OCI-LY7 (cell line): Measurements from ENCODE around the gene C1orf74. TPM values are rescaled to one million over a fixed set of nuclear protein-coding genes. Genes with fewer than 3 reads are reported as not detected.

Source experiments
- BruUV-seq: library from RNA; stranded (reverse); fragments of 400-500 nt; replicated peaks from 2 replicates; lab custom pipeline; 2021; lab: Mats Ljungman, UMichigan
- CTCF ChIA-PET: fragments of 300-600 bp; sonication (Branson Sonifier 250); formaldehyde crosslinking; loops from one replicate; lab custom pipeline; 2022; ENCODE audit warnings: antibody characterized with exemption; ENCODE audit not compliant: unreplicated experiment; lab: Charles Lee
- POLR2A ChIA-PET: fragments of 300-600 bp; sonication (Branson Sonifier 250); formaldehyde crosslinking; loops from one replicate; lab custom pipeline; 2022; ENCODE audit warnings: antibody characterized with exemption; lab: Charles Lee
- DNase-seq: peaks from one replicate; pipeline ENCODE4 v3.0.0-alpha.2; 2015; ENCODE audit warnings: low spot score
- H2AFZ ChIP-seq: fragments of 200-600 bp; sonication (generic), shearing (Covaris generic); 2 replicates; pipeline ENCODE4 v1.6.1; 2014; ENCODE audit warnings: mild to moderate bottlenecking, antibody characterized with exemption, low read length, moderate library complexity
- H3K27ac ChIP-seq: fragments of 200-600 bp; sonication (generic); 2 replicates; pipeline ENCODE4 v1.5.1; 2014; ENCODE audit warnings: mixed run types, low read depth, mild to moderate bottlenecking, moderate library complexity, low read length, inconsistent platforms; ENCODE audit not compliant: poor library complexity, severe bottlenecking
- H3K36me3 ChIP-seq: fragments of 200-600 bp; sonication (generic); 2 replicates; pipeline ENCODE4 v1.6.1; 2014; ENCODE audit warnings: mild to moderate bottlenecking, antibody characterized with exemption, low read length, moderate library complexity, mixed read lengths; ENCODE audit not compliant: insufficient read depth
- H3K4me1 ChIP-seq: fragments of 200-600 bp; sonication (generic); 2 replicates; pipeline ENCODE4 v1.5.1; 2014; ENCODE audit warnings: mild to moderate bottlenecking, low read length; ENCODE audit not compliant: insufficient read depth, poor library complexity, severe bottlenecking
- H3K4me2 ChIP-seq: fragments of 200-600 bp; sonication (generic); 2 replicates; pipeline ENCODE4 v1.6.1; 2014; ENCODE audit warnings: mild to moderate bottlenecking, low read length
- H3K4me3 ChIP-seq: fragments of 200-600 bp; sonication (generic); 2 replicates; pipeline ENCODE4 v1.5.1; 2014; ENCODE audit warnings: mild to moderate bottlenecking, low read depth, low read length; ENCODE audit not compliant: poor library complexity, severe bottlenecking
- H3K79me2 ChIP-seq: fragments of 200-600 bp; sonication (generic); 2 replicates; pipeline ENCODE4 v1.6.1; 2016; ENCODE audit warnings: low read depth, mild to moderate bottlenecking, low read length, moderate library complexity, mixed read lengths; ENCODE audit not compliant: insufficient read depth
- H3K9me2 ChIP-seq: fragments of 200-600 bp; sonication (generic); 2 replicates; pipeline ENCODE4 v1.6.1; 2016; ENCODE audit warnings: mild to moderate bottlenecking, low read length, mixed read lengths; ENCODE audit not compliant: insufficient read depth
- H3K9me3 ChIP-seq: fragments of 200-600 bp; sonication (generic); 2 replicates; pipeline ENCODE4 v1.6.1; 2014; ENCODE audit warnings: mild to moderate bottlenecking, mixed run types, low read length, mixed read lengths
- H4K20me1 ChIP-seq: fragments of 200-600 bp; sonication (generic); 2 replicates; pipeline ENCODE4 v1.6.1; 2014; ENCODE audit warnings: mild to moderate bottlenecking, antibody characterized with exemption, low read length, moderate library complexity, mixed read lengths; ENCODE audit not compliant: insufficient read depth
- EZH2phosphoT487 ChIP-seq: fragments of 200-600 bp; sonication (generic); IDR thresholded peaks from 2 replicates; pipeline ENCODE4 v1.6.1; 2018; ENCODE audit warnings: low read depth, borderline replicate concordance, mild to moderate bottlenecking, mixed run types, antibody characterized with exemption, low read length, moderate library complexity, mixed read lengths
- intact Hi-C: fragments of 100-400 bp; cut with micrococcal nuclease; formaldehyde crosslinking; loops from one replicate; pipeline ENCODE4 v1.10.0; 2022; ENCODE audit not compliant: unreplicated experiment
- total RNA-seq, 2 experiments: library from RNA; depleted of rRNA in 1 of 2; stranded (reverse); fragments of >200 nt in 1 of 2; shearing (Covaris generic) in 1 of 2; gene quantifications; 2 replicates each; pipeline ENCODE4 v1.2.3, GENCODE V29; 2014 to 2022
- TF ChIP-seq, protein P1 (sequence below): fragments of 200-600 bp; sonication (generic); conservative IDR thresholded peaks from 2 replicates; pipeline ENCODE4 v1.5.1; 2014; ENCODE audit warnings: mild to moderate bottlenecking, antibody characterized with exemption, low read length, moderate library complexity, mixed read lengths

C1orf74 gene
- total RNA-seq, 2 experiments from 2014 or later: 4.2 to 4.4 TPM

DNA sequence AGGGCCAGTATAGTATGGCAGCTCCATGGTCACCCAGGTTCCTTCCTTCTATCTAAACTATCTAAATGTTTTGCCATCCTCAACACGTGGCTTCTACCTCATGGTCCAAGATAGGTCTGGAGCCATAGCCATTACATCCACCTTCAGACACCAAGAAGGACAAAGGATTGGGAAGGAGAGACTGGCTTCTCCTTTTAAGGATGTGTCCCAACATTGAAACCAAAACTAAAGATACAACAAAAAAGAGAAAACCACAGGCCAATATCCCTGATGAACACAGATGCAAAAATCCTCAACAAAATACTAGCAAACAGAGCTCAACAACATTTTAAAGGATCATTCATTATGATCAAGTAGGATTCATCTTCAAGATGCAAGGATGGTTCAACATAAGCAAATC is 54.9 kb downstream of the C1orf74 start:
- Histone ChIP-seq H3K4me2 (no peak overlapping the region), H3K79me2 (no peaks in the 10 kb centered on the region), H3K9me2 (no peaks in the 10 kb centered on the region), H4K20me1 (no peaks in the 10 kb centered on the region), H3K36me3 (no peaks in the 10 kb centered on the region), H3K4me3 (no peak overlapping the region), H3K9me3 (no peaks in the 10 kb centered on the region), H3K4me1 (no peaks in the 10 kb centered on the region), H2AFZ (no peak overlapping the region), H3K27ac (no peak overlapping the region)
- CTCF ChIA-PET: no interaction called here
- no peak for DNase-seq
- intact Hi-C loops: no loop called here
- POLR2A ChIA-PET: interaction anchor here (0.6 kb wide), 1 partner anchor 75 kb away, joined by 3 read pairs; no protein-coding TSS in a partner anchor
- TF ChIP-seq, protein P1, sequence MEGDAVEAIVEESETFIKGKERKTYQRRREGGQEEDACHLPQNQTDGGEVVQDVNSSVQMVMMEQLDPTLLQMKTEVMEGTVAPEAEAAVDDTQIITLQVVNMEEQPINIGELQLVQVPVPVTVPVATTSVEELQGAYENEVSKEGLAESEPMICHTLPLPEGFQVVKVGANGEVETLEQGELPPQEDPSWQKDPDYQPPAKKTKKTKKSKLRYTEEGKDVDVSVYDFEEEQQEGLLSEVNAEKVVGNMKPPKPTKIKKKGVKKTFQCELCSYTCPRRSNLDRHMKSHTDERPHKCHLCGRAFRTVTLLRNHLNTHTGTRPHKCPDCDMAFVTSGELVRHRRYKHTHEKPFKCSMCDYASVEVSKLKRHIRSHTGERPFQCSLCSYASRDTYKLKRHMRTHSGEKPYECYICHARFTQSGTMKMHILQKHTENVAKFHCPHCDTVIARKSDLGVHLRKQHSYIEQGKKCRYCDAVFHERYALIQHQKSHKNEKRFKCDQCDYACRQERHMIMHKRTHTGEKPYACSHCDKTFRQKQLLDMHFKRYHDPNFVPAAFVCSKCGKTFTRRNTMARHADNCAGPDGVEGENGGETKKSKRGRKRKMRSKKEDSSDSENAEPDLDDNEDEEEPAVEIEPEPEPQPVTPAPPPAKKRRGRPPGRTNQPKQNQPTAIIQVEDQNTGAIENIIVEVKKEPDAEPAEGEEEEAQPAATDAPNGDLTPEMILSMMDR: no peak
- no peak for TF ChIP-seq EZH2phosphoT487
- BruUV-seq: no TSS peak

Other genes starting within 250 kb of the C1orf74 start
- not detected in 2 replicates for gene CAMK1G, start 200.8 kb downstream of the C1orf74 start, total RNA-seq (2014; rRNA removed; shearing (Covaris generic))
- not detected in 2 replicates for gene CAMK1G, start 200.8 kb downstream of the C1orf74 start, total RNA-seq (2022)
- 0.41 TPM in 1 of 2 replicates, not detected in the other for gene LAMB3, start 132.1 kb downstream of the C1orf74 start, total RNA-seq (2014; rRNA removed; shearing (Covaris generic))
- 0.17 and 0.46 TPM in 2 replicates for gene LAMB3, start 132.1 kb downstream of the C1orf74 start, total RNA-seq (2022)
- gene G0S2, start 109.1 kb downstream of the C1orf74 start, total RNA-seq (2014; rRNA removed; shearing (Covaris generic)): not detected in 2 replicates
- not detected in 2 replicates for gene G0S2, start 109.1 kb downstream of the C1orf74 start, total RNA-seq (2022)
- gene HSD11B1, start 79.7 kb downstream of the C1orf74 start, total RNA-seq (2014; rRNA removed; shearing (Covaris generic)): not detected in 2 replicates
- not detected in 2 replicates for gene HSD11B1, start 79.7 kb downstream of the C1orf74 start, total RNA-seq (2022)
- 22.1 and 24.3 TPM in 2 replicates for gene TRAF3IP3, start 28.5 kb downstream of the C1orf74 start, total RNA-seq (2014; rRNA removed; shearing (Covaris generic))
- gene TRAF3IP3, start 28.5 kb downstream of the C1orf74 start, total RNA-seq (2022): 46.6 and 53.6 TPM in 2 replicates
- gene IRF6, start 21.6 kb upstream of the C1orf74 start, total RNA-seq (2014; rRNA removed; shearing (Covaris generic)): not detected in 2 replicates
- gene IRF6, start 21.6 kb upstream of the C1orf74 start, total RNA-seq (2022): not detected in 2 replicates
- 10.4 and 12.8 TPM in 2 replicates for gene UTP25, start 43.4 kb upstream of the C1orf74 start, total RNA-seq (2014; rRNA removed; shearing (Covaris generic))
- gene UTP25, start 43.4 kb upstream of the C1orf74 start, total RNA-seq (2022): 8.4 and 10.5 TPM in 2 replicates
- gene SYT14, start 153.7 kb upstream of the C1orf74 start, total RNA-seq (2014; rRNA removed; shearing (Covaris generic)): not detected in 2 replicates
- not detected in 2 replicates for gene SYT14, start 153.7 kb upstream of the C1orf74 start, total RNA-seq (2022)